Panc1 (cell line): ENCODE measurements around the gene MAD1L1. TPM values are rescaled to one million over a fixed set of nuclear protein-coding genes. Genes with fewer than 3 reads are reported as not detected.

Experiments used
- ATAC-seq: fragments of 200-7000 bp; cut with Tn5 transposase; 2 replicates; pipeline ENCODE4 v1.9.1; 2020; ENCODE audit warnings: mild to moderate bottlenecking, moderate library complexity
- BruUV-seq: library from RNA; stranded (reverse); fragments of 400-500 nt; replicated peaks from 2 replicates; lab custom pipeline; 2021; lab: Mats Ljungman, UMichigan
- CTCF ChIA-PET: fragments of 300-600 bp; sonication (Branson Sonifier 250); formaldehyde crosslinking; loops from one replicate; lab custom pipeline; 2022; ENCODE audit warnings: antibody characterized with exemption; lab: Charles Lee
- POLR2A ChIA-PET: fragments of 300-600 bp; sonication (Branson Sonifier 250); formaldehyde crosslinking; loops from one replicate; lab custom pipeline; 2022; ENCODE audit warnings: antibody characterized with exemption; lab: Charles Lee
- DNase-seq: peaks from one replicate; pipeline ENCODE4 v3.0.0-alpha.2; 2010; ENCODE audit warnings: low read depth, low spot score
- H3K27ac ChIP-seq: 2 replicates; pipeline ENCODE4 v1.5.1; 2011; ENCODE audit warnings: mild to moderate bottlenecking, low read length, inconsistent platforms
- H3K27me3 ChIP-seq: fragments of 200-500 bp; sonication (Bioruptor generic); 2 replicates; pipeline ENCODE4 v1.6.0; 2014; ENCODE audit warnings: low read length, inconsistent platforms; ENCODE audit not compliant: control insufficient read depth, insufficient read depth
- H3K36me3 ChIP-seq: fragments of 200-500 bp; sonication (Bioruptor generic); 2 replicates; pipeline ENCODE4 v1.5.1; 2014; ENCODE audit warnings: inconsistent platforms, mild to moderate bottlenecking, low read length, moderate library complexity; ENCODE audit not compliant: control insufficient read depth, insufficient read depth
- H3K4me1 ChIP-seq: 2 replicates; pipeline ENCODE4 v1.5.1; 2011; ENCODE audit warnings: inconsistent platforms, mild to moderate bottlenecking, low read length, moderate library complexity; ENCODE audit not compliant: control insufficient read depth, insufficient read depth
- H3K4me3 ChIP-seq, 2 experiments: 2 replicates each; pipeline ENCODE4 v1.5.1; 2011 to 2012; ENCODE audit warnings: low read depth in 2 of 2, low read length in 2 of 2, mild to moderate bottlenecking in 2 of 2, inconsistent platforms in 1 of 2, moderate library complexity in 1 of 2
- H3K9me3 ChIP-seq: fragments of 200-500 bp; sonication (Bioruptor generic); 2 replicates; pipeline ENCODE4 v1.5.1; 2014; ENCODE audit warnings: low read depth, mild to moderate bottlenecking, inconsistent platforms, low read length, moderate library complexity; ENCODE audit not compliant: control insufficient read depth, insufficient read depth
- CTCF ChIP-seq: fragments of 450-650 bp; IDR thresholded peaks from 2 replicates; pipeline ENCODE4 v1.5.1; 2017; ENCODE audit warnings: mild to moderate bottlenecking
- POLR2AphosphoS5 ChIP-seq: IDR thresholded peaks from 2 replicates; pipeline ENCODE4 v1.6.1; 2012; ENCODE audit warnings: mild to moderate bottlenecking, low read depth, low read length, moderate library complexity
- REST ChIP-seq, 2 experiments: IDR thresholded peaks; 2 replicates each; pipeline ENCODE4 v1.6.1; 2011 to 2012; ENCODE audit warnings: low read depth in 2 of 2, control low read depth in 1 of 2, low read length in 1 of 2, mild to moderate bottlenecking in 1 of 2, moderate library complexity in 1 of 2; ENCODE audit not compliant: insufficient read depth in 1 of 2
- SIN3A ChIP-seq: IDR thresholded peaks from 2 replicates; pipeline ENCODE4 v1.6.1; 2012; ENCODE audit warnings: low read depth, mild to moderate bottlenecking, low read length, moderate library complexity, borderline replicate concordance; ENCODE audit not compliant: insufficient read depth
- TCF7L2 ChIP-seq: IDR thresholded peaks from 2 replicates; pipeline ENCODE4 v1.6.1; 2011; ENCODE audit warnings: mild to moderate bottlenecking, low read depth, low read length, inconsistent platforms
- in situ Hi-C: cut with HindIII; loops from 2 replicates; pipeline ENCODE4 v1.10.0; 2016; ENCODE audit warnings: low sequenced_read_pairs, low pct_unique_long_range_greater_than_20kb
- intact Hi-C: fragments of 100-400 bp; cut with micrococcal nuclease; formaldehyde crosslinking; loops from one replicate; pipeline ENCODE4 v1.10.0; 2022; ENCODE audit not compliant: unreplicated experiment
- total RNA-seq: library from RNA; stranded (reverse); gene quantifications from one replicate; pipeline ENCODE4 v1.2.1, GENCODE V29; 2021; ENCODE audit not compliant: unreplicated experiment

MAD1L1 gene
- total RNA-seq, 1 experiment from 2014 or later, result 70.8 TPM

- in situ Hi-C loops, result no loop called here
- CTCF ChIA-PET, result no interaction called here
- no peak for TF ChIP-seq REST (IDR thresholded peaks at IDR 0.05; ENCODE audit: insufficient read depth in 1 of 2, low read depth in 2 of 2, low read length in 1 of 2)
- Histone ChIP-seq H3K27me3 (no peaks in the 10 kb centered on the region), H3K4me3 (no peak overlapping the region), H3K36me3 (no peaks in the 10 kb centered on the region), H3K4me1 (0 out of 2 replicates have a peak, but pooled peaks cover 4% of the 10 kb centered on the region), H3K9me3 (no peaks in the 10 kb centered on the region), H3K27ac (no peak overlapping the region)
- POLR2A ChIA-PET, result no interaction called here
- intact Hi-C loops, result no loop called here
- DNase-seq (no peak), ATAC-seq (no peak)
- no TSS peak for BruUV-seq
Measured at GRCh38 chr7:2148814-2149213, 83.9 kb downstream of the MAD1L1 start.

- H3K4me3 ChIP-seq, result no peak overlapping the region
- no peak for ATAC-seq
- BruUV-seq, result no TSS peak
- CTCF ChIA-PET, result interaction anchor here (0.5 kb wide), 1 partner anchor 582 kb away, joined by 3 read pairs; no protein-coding TSS in a partner anchor
- intact Hi-C loops, result no loop called here
- H3K36me3 ChIP-seq, result no peaks in the 10 kb centered on the region
- no peak for DNase-seq
- in situ Hi-C loops, result no loop called here
- no peak overlapping the region for H3K27ac ChIP-seq
- no peaks in the 10 kb centered on the region for H3K27me3 ChIP-seq
- H3K4me1 ChIP-seq, result 0 out of 2 replicates have a peak, but pooled peaks cover 4% of the 10 kb centered on the region
- TF ChIP-seq CTCF (no peak; the same call in 1 of the 2 replicates), TCF7L2 (no peak), REST (IDR thresholded peaks at IDR 0.05; ENCODE audit: insufficient read depth in 1 of 2, low read depth in 2 of 2, low read length in 1 of 2) (no peak), POLR2AphosphoS5 (no peak), SIN3A (no peak)
- POLR2A ChIA-PET, result no interaction called here
- H3K9me3 ChIP-seq, result no peaks in the 10 kb centered on the region
Measured at GRCh38 chr7:2148189-2148588, 84.6 kb downstream of the MAD1L1 start.
